H7 (cell line): Measurements from ENCODE around the gene EDAR. TPM values are rescaled to one million over a fixed set of nuclear protein-coding genes. Genes with fewer than 3 reads are reported as not detected.

Experiments
- DNase-seq: peaks from one replicate; pipeline ENCODE4 v3.0.0; 2012
- H3K27me3 ChIP-seq: 2 replicates; pipeline ENCODE4 v1.6.0; 2011; ENCODE audit warnings: mild to moderate bottlenecking, low read length; ENCODE audit not compliant: control insufficient read depth, insufficient read depth
- H3K36me3 ChIP-seq: replicated peaks from 2 replicates; pipeline ENCODE4 v1.5.1; 2011; ENCODE audit warnings: low read length; ENCODE audit not compliant: control insufficient read depth, insufficient read depth
- H3K4me3 ChIP-seq: 2 replicates; pipeline ENCODE4 v1.5.1; 2011; ENCODE audit warnings: low read depth, mild to moderate bottlenecking, control low read depth, low read length, moderate library complexity; ENCODE audit not compliant: insufficient read depth
- total RNA-seq: library from RNA; depleted of rRNA; stranded (reverse); fragments of >200 nt; shearing (Covaris generic); gene quantifications from 2 replicates; pipeline ENCODE4 v1.2.3, GENCODE V29; 2014

Gene EDAR
- total RNA-seq, 1 experiment from 2014 or later: 0.03 TPM

DNA sequence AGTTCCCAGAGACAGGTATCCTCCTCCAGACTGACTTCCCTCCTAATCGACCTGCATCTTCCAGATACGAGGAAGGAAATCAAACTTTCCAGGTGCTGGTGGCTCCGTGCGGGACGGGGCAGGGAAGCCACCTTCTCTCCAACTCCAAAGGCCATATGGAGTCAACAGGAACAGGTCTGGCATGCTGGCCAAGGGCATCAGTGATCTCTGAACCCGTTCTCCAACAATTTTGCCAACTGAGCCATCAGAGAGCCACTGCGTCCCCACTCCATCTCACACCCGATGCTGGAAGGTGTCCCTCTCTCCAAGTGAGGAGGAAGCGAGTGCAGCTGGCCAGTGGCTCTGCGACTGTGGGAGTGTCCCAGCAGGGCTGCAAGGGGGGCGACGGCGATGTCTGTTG is 5.4 kb downstream of the EDAR start:
- no peaks in the 10 kb centered on the region for H3K27me3 ChIP-seq

DNA sequence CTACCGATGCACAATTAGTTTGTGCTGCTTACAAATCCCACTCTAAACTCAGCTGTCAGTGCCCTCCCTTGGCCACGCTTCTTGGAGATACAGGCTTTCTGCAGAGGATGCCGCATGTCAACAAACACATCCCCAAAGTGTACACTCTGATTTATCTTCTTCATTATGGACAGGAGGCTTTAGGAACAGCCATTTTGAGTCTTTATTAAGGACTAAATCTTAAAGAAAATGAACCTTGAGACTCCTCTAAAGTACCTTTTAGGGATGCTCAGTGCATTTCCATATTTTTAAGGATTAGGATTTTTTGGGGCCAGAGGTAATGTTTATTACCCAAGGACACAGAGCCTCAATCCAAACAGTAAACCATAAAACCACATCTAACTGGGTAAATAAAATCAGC is 6.0 kb downstream of the EDAR start:
- no peaks in the 10 kb centered on the region for H3K27me3 ChIP-seq
- no peak for DNase-seq
- H3K4me3 ChIP-seq: no peak overlapping the region
- H3K36me3 ChIP-seq: no peaks in the 10 kb centered on the region

More for the DNA sequence above, 5.4 kb downstream of the EDAR start:
- DNase-seq: no peak
- no peaks in the 10 kb centered on the region for H3K36me3 ChIP-seq
- H3K4me3 ChIP-seq: no peak overlapping the region

DNA sequence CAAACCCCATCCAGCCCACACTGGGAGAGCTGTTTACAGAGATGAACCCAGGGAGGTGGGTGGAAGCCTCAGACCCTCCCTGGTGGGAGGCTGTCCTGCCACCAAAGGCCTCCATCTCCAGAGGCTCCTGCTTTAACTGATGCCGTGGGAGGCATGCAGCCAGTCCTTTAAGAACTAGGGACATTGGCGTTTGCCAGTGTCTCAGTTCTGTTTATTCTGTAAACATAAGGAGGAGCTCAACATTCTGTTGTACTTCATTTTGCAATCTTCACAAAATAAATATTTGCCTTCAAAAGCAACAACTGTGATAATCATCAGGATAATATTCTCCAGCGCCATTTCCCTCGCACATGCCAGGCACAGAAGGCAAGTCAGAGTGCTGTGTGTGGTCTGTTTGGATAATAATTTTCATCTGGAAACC is 6.8 kb downstream of the EDAR start:
- H3K36me3 ChIP-seq: no peaks in the 10 kb centered on the region
- no peak for DNase-seq
- H3K4me3 ChIP-seq: no peak overlapping the region
- no peaks in the 10 kb centered on the region for H3K27me3 ChIP-seq

DNA sequence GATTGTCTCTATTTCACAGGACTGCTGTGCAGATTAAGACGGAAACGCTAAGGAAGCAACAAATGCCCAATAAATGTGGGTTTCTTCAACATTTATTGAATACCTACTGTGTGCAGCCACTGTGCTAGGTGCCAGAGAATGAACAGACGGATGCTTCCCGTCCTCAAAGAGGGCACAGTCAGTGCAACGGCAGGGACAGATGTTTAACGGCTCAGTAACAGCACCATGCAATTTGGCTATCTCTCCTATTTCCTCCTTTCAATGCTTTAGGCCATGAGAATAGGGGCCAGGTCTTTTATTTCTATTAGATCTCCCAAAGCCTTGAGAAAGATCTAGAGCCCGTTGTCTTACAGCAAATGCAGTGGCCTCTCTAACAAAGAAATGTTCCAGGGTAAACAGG is 7.2 kb downstream of the EDAR start:
- no peak overlapping the region for H3K4me3 ChIP-seq
- H3K27me3 ChIP-seq: no peaks in the 10 kb centered on the region
- no peaks in the 10 kb centered on the region for H3K36me3 ChIP-seq
- no peak for DNase-seq

DNA sequence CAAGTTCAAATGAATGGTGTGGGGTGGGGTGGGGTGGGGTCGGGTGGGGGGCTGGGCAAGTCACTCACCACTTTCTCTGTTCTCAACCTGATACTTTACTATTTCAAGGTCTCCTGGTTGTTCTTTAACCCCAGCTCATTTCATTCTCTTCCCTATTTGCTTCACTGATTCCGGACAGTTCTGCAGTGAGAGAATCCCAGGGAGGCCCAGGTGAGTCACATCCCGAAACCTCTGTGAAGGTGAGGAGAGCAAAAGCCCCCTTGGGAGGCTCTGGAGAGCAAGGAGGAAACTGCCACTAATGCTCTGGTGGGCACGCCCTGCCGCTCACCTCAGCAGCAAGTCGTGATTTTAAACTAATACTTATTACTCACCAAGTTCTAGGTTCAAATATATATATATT is 8.9 kb downstream of the EDAR start:
- no peak overlapping the region for H3K4me3 ChIP-seq
- H3K27me3 ChIP-seq: no peaks in the 10 kb centered on the region
- no peak for DNase-seq
- H3K36me3 ChIP-seq: no peaks in the 10 kb centered on the region

DNA sequence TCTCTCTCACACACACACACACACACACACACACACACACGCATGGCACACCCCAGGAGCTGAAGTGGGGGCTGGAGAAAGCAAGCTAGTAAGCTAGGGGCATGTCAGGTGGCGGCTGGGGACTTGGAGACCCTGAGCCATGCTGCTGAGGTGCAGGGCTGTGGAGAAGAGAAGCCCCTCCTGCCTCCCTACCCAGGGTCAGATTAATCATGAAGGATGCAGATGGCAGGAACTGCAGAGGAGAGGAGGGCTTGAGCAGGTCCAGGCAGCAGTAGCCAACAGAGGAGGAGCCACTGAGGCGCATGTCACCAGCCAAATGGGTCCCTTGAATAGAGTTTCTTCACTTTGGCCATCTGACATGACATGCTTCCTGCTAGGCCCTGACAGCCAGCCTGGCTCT is 9.6 kb downstream of the EDAR start:
- H3K36me3 ChIP-seq: no peaks in the 10 kb centered on the region
- H3K27me3 ChIP-seq: no peaks in the 10 kb centered on the region
- DNase-seq: no peak
- H3K4me3 ChIP-seq: no peak overlapping the region

DNA sequence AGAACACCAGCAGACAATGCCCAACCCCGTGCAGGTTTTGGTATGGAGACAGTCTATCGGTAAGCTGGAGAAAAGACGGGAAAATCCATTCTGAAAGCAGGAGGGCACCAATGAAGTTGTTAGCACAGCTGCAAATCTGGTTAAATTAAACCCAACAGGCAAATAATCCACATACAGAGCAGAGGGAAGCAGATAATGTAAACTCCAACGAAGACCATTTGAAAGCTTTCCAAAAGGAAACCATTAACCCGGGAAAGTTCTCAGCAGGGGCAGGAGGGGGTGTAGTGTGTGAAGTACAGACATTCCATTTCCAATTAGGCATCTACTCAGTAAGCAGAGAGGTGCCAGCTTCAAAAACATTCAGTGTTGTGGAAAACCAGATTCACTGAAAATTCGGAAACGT is 10.3 kb downstream of the EDAR start:
- Histone ChIP-seq H3K36me3 (no peaks in the 10 kb centered on the region), H3K27me3 (no peaks in the 10 kb centered on the region), H3K4me3 (no peak overlapping the region)
- DNase-seq: peak; percentile 63

DNA sequence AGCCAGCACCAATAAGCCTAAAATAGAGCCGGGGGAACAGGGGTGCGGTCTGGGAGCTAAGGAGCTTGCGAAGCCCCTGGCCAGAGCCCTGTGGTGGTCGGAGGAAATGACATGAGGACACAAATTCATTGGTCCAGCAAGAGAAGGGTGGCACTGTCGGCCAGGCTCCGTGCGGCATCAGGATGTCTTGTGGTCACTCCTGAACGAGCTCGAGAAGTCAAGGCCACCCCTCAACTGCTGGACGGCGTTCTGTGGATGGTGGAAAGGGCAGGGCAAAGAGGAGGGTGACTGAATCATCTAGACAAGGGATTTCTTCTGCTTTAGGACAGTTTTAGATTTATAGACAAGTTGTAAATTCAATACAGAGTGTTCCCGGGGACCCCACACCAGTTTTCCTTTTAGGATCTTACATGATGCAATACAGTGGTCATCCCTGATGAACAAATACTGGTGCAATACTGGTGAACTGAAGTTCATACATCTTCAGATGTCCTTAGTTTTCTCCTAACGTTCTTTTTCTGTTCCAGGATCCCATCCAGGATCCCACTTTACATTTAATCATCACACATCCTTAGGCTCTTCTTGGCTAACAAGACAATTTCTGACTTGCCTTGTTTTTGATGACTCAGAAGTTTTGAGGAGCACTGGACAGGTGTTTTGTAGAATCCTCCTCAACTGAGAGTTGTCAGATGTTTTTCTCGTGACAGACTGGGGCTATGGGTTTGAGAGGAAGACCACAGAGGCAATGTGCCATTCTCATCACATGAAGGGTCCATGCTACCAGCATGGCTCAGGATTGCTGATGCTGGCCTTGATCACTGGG is 13.2 kb downstream of the EDAR start:
- Histone ChIP-seq H3K27me3 (no peaks in the 10 kb centered on the region), H3K4me3 (no peak overlapping the region), H3K36me3 (no peaks in the 10 kb centered on the region)
- DNase-seq: no peak

DNA sequence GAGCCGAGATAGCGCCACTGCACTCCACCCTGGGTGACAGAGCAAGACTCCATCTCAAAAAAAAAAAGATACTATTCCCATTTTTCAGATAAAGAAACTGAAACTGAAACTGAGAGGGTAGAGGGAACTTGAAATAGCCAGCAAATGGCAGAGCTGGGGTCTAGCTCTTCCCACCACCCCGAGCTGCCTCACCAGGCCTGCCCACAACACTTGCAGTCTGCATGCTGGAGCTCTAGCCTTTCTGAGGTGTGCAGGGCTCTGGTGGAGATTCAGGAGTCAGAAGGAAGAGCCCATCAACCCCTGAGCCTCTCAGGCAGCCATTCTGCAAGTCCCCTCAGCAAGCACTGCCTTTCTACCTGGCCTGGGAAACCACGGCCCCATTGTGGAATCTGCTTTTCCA is 14.3 kb downstream of the EDAR start:
- no peak for DNase-seq

DNA sequence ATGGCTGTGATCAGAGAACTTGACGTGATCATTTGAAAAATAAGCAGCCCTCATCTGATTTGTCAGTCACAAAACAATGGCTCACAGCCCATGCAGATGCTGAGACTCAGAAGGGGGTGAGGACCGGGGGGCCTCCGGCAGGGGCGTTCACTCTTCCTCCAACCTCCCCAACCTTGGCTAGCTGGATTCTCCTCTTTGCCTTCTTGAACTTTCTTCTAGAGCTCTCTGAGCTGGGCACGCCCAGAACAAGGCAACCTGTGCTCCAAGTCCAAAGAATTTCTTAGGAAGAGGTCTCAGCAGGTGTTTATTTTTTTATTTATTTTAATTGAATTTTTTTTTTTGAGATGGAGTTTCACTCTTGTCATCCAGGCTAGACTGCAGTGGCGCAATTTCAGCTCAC is 16.4 kb downstream of the EDAR start:
- Histone ChIP-seq H3K27me3 (no peaks in the 10 kb centered on the region), H3K36me3 (no peaks in the 10 kb centered on the region), H3K4me3 (no peak overlapping the region)
- DNase-seq: no peak

More for the DNA sequence above, 14.3 kb downstream of the EDAR start:
- Histone ChIP-seq H3K4me3 (no peak overlapping the region), H3K27me3 (no peaks in the 10 kb centered on the region), H3K36me3 (no peaks in the 10 kb centered on the region)

DNA sequence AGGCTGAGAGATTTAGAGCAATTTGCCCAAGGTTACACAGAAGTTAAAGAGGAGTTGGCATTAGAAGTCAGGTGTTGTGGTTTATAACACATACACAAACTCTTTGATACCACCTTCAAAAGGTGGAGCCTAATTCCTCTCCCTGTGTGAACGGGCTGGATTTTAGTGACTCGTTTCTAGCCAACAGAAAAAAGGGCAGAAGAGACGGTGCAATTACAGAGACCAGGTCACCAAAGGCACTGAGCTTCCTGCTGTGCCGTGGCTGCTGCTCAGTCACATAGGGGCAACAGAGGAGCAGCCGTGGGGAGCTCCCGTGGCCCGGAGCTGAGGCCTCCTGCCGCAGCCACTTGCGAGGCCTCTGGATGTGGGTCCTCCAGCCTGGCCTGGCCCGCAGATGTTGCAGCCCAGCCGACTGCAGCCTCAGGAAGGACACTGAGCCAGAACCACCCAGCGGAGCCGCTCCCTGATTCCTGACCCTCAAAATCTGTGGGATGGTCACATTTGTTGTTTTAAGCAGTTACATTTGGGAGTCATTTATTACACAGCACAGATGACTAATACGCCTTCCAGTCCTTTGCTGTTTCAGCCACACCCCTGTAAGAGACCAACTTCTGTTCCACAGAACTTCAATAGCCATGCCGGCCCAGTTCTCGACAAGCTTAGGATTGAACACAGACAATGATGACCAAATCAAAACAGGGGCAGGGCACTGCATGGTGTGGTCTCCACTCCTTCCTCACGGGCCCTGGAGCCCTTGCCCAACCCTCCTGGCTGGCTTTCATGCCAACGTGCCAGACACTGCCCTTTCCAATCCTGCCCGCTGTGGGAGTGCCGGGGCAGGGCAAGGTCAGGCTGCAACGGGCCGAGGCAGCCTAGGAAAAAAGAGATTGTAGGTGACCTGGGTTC is 17.1 kb downstream of the EDAR start:
- Histone ChIP-seq H3K36me3 (no peaks in the 10 kb centered on the region), H3K4me3 (no peak overlapping the region), H3K27me3 (no peaks in the 10 kb centered on the region)
- no peak for DNase-seq

DNA sequence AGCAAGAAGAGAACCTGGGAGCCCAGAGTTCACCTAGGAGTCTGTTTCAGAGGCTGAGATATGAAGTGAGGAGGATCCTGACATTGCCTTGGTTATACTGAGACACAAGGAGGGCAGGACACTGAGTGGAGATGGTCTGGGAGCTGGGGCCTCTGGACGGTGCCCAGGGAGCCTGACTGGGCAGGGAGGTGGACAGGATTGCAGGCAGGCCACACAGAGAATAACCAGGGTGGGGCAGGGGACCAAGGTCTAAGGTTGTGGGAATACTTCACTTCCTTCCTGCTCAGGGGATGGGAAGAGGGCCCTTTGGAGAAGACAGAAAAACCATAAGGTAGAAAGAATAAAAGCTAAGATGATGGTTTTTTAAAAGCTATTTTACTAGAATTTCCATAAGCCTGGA is 18.7 kb downstream of the EDAR start:
- no peak for DNase-seq
- Histone ChIP-seq H3K4me3 (no peak overlapping the region), H3K27me3 (no peaks in the 10 kb centered on the region), H3K36me3 (no peaks in the 10 kb centered on the region)

DNA sequence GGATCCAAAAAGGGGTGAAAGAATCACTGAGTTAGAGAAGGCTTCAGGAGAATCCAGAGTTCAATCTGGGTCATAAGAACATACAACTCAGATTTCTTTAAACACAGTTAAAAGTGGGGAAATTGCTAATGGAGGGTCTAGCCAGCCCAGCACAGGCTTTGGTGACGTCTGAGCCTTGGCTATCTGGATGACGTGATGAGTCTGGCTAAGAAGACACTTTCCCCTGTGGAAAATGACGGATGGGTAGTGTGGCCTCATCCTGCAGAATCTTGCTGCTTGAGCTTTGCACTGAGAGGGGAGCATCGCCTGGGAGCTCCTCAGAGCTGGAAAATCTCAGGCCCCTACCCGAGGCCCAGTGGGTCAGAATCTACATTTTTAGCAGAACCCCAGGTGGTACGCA is 19.2 kb downstream of the EDAR start:
- Histone ChIP-seq H3K36me3 (no peaks in the 10 kb centered on the region), H3K4me3 (no peak overlapping the region), H3K27me3 (no peaks in the 10 kb centered on the region)
- no peak for DNase-seq

DNA sequence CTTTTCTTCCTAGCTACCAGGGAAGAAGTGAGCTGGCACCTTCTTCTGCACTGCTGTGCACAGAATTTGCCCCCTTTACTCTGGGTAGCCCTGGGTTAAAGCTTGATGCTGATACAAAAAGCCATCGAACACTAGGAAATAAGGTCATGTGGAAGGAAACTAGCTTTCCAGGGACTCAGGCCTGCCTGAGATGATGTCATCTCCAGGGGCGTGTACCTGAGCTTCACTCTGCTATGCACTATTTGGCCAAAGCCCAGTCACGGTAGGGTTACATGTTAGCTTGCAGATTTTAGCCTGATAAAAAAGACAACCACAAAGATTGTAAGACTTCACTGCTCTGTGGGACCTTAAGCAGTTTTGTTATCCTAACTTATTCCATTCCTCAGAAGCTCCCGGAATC is 20.4 kb downstream of the EDAR start:
- DNase-seq: no peak
- H3K27me3 ChIP-seq: no peaks in the 10 kb centered on the region

DNA sequence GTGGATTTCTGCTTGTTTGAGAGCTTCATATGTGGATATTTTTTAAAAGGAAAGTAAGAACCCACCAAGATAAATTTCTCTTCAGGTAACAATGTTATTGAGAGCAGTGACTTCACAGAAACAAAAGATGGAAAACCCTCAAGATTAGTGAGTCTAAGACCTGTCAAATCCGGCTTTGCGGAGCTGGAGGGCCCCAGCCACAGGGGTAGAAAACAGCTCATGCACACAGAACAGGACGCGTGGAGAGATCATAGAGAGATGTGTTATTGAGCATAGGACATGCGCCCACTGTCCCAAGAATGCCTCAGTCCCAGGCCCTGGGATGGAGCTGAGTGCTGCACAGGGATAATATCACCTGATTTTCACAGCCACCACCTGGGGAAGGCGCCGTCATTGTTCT is 21.3 kb downstream of the EDAR start:
- H3K36me3 ChIP-seq: no peaks in the 10 kb centered on the region
- DNase-seq: no peak
- H3K4me3 ChIP-seq: no peak overlapping the region
- H3K27me3 ChIP-seq: no peaks in the 10 kb centered on the region

More for the DNA sequence above, 20.4 kb downstream of the EDAR start:
- no peak overlapping the region for H3K4me3 ChIP-seq
- H3K36me3 ChIP-seq: no peaks in the 10 kb centered on the region
